ENCODE data around the gene SLC34A1. TPM values are rescaled to one million over a fixed set of nuclear protein-coding genes. Genes with fewer than 3 reads are reported as not detected.

Gene SLC34A1
- total RNA-seq, 1 experiment from 2014 or later, result not detected

DNA sequence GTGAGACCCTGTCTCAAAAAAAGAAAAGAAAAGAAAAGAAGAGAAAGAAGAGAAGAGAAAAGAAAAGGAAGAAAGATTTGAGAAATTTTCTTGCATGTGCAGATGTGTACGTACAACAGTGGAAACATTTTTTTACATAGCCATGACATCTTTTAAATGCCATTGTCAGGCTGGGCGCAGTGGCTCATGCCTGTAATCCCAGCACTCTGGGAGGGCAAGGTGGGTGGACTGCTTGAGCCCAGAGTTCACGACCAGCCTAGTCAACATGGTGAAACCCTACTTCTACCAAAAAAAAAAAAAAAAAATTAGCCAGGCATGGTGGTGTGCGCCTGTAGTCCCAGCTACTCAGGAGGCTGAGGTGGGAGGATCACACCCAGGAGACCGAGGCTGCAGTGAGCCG is 39.3 kb upstream of the SLC34A1 start:
- H3K4me3 Mint-ChIP-seq (ENCODE audit: unreplicated experiment), result no peak overlapping the region
- Histone ChIP-seq H3K4me3 (ENCODE audit: low read depth, low read length) (no peak overlapping the region), H3K27me3 (replicated peaks; ENCODE audit: control insufficient read depth, insufficient read depth, low read length) (no peaks in the 10 kb centered on the region), H3K9me3 (no peaks in the 10 kb centered on the region), H3K36me3 (ENCODE audit: control insufficient read depth, insufficient read depth, low read length) (0 out of 2 replicates have a peak, but pooled peaks cover 2% of the 10 kb centered on the region), H3K4me1 (0 out of 2 replicates have a peak, but pooled peaks cover 1% of the 10 kb centered on the region)
- POLR2A ChIA-PET, result no interaction called here
- peaks cover 67% of the 10 kb centered on the region for H3K36me3 Mint-ChIP-seq (ENCODE audit: insufficient read depth, unreplicated experiment)
- intact Hi-C loops (cut with micrococcal nuclease; ENCODE audit: unreplicated experiment), result no loop called here
- CTCF ChIA-PET, result no interaction called here
- TF ChIP-seq, protein P1, sequence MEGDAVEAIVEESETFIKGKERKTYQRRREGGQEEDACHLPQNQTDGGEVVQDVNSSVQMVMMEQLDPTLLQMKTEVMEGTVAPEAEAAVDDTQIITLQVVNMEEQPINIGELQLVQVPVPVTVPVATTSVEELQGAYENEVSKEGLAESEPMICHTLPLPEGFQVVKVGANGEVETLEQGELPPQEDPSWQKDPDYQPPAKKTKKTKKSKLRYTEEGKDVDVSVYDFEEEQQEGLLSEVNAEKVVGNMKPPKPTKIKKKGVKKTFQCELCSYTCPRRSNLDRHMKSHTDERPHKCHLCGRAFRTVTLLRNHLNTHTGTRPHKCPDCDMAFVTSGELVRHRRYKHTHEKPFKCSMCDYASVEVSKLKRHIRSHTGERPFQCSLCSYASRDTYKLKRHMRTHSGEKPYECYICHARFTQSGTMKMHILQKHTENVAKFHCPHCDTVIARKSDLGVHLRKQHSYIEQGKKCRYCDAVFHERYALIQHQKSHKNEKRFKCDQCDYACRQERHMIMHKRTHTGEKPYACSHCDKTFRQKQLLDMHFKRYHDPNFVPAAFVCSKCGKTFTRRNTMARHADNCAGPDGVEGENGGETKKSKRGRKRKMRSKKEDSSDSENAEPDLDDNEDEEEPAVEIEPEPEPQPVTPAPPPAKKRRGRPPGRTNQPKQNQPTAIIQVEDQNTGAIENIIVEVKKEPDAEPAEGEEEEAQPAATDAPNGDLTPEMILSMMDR (IDR thresholded peaks at IDR 0.05; ENCODE audit: insufficient read depth in 1 of 2, low read depth in 1 of 2, low read length in 1 of 2, severe bottlenecking in 1 of 2, unreplicated experiment in 1 of 2), result no peak
- DNase-seq, result no peak
- BruUV-seq (replicated peaks), result no TSS peak
- no peak overlapping the region for H3K27ac Mint-ChIP-seq (ENCODE audit: unreplicated experiment)
- H3K9me3 Mint-ChIP-seq (ENCODE audit: unreplicated experiment), result no peaks in the 10 kb centered on the region
- peaks cover 16% of the 10 kb centered on the region for H3K4me1 Mint-ChIP-seq (ENCODE audit: low read depth, unreplicated experiment)
- H3K27me3 Mint-ChIP-seq (ENCODE audit: insufficient read depth, unreplicated experiment), result no peaks in the 10 kb centered on the region

DNA sequence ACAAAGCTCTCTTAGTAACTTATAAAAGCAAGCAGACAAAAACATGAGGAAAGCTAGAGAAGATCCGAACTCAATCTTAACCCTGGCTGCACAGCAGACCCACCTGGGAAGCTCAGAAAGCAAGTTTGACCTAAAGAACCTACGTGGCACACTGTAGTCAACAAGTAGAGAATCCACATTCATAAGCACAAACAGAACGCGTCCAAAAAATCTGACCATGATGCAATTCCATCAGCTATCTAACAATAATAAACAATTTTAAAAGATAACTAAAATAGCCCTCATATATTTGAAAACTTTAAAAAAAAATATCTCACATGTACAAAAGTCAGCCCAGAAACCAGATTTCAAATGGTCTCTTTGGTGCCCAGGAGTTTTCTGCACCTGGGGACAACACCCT is 37.4 kb upstream of the SLC34A1 start:
- no peak overlapping the region for H3K4me3 ChIP-seq (ENCODE audit: low read depth, low read length)
- Mint-ChIP-seq H3K36me3 (ENCODE audit: insufficient read depth, unreplicated experiment) (peaks cover 58% of the 10 kb centered on the region), H3K27ac (ENCODE audit: unreplicated experiment) (no peak overlapping the region), H3K27me3 (ENCODE audit: insufficient read depth, unreplicated experiment) (no peaks in the 10 kb centered on the region), H3K4me1 (ENCODE audit: low read depth, unreplicated experiment) (peaks cover 19% of the 10 kb centered on the region), H3K9me3 (ENCODE audit: unreplicated experiment) (no peaks in the 10 kb centered on the region), H3K4me3 (ENCODE audit: unreplicated experiment) (no peak overlapping the region)
- TF ChIP-seq, protein P1 (IDR thresholded peaks at IDR 0.05; ENCODE audit: insufficient read depth in 1 of 2, low read depth in 1 of 2, low read length in 1 of 2, severe bottlenecking in 1 of 2, unreplicated experiment in 1 of 2), result no peak
- intact Hi-C loops (cut with micrococcal nuclease; ENCODE audit: unreplicated experiment), result no loop called here
- 0 out of 2 replicates have a peak, but pooled peaks cover 8% of the 10 kb centered on the region for H3K4me1 ChIP-seq
- no peak for DNase-seq
- H3K27me3 ChIP-seq (replicated peaks; ENCODE audit: control insufficient read depth, insufficient read depth, low read length), result no peaks in the 10 kb centered on the region
- H3K36me3 ChIP-seq (ENCODE audit: control insufficient read depth, insufficient read depth, low read length), result 0 out of 2 replicates have a peak, but pooled peaks cover 2% of the 10 kb centered on the region
- BruUV-seq (replicated peaks), result no TSS peak
- no peaks in the 10 kb centered on the region for H3K9me3 ChIP-seq
- CTCF ChIA-PET, result interaction anchor here (0.5 to 0.6 kb wide), 2 partner anchors 62 to 292 kb away, joined by 3 read pairs; no protein-coding TSS in a partner anchor
- POLR2A ChIA-PET, result interaction anchor here (2.2 kb wide), 1 partner anchor 24 kb away, joined by 6 read pairs; no protein-coding TSS in a partner anchor

DNA sequence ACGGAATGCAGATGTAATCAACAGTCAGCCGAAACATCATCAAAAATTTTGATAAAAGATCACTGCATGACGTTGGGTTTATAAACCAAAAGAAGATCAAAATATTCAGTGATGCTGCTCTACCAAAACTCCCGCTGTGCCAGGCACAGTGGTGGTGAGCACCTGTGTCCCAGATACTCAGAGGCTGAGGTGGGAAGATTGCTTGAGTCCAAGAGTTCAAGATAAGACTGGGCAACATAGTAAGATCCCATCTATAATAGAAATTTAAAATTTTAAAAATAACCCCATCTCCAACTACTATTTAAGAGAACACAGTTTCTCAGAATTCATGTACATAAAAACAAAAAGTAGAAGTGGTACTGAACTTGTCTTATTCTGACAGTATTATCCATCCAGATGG is 36.5 kb upstream of the SLC34A1 start:
- H3K9me3 ChIP-seq, result no peaks in the 10 kb centered on the region
- 0 out of 2 replicates have a peak, but pooled peaks cover 2% of the 10 kb centered on the region for H3K36me3 ChIP-seq (ENCODE audit: control insufficient read depth, insufficient read depth, low read length)
- DNase-seq, result no peak
- H3K4me1 ChIP-seq, result peaks cover 12% of the 10 kb centered on the region; the same call in 1 of the 2 replicates
- no peaks in the 10 kb centered on the region for H3K27me3 ChIP-seq (replicated peaks; ENCODE audit: control insufficient read depth, insufficient read depth, low read length)
- no peak overlapping the region for H3K27ac Mint-ChIP-seq (ENCODE audit: unreplicated experiment)
- no peak overlapping the region for H3K4me3 ChIP-seq (ENCODE audit: low read depth, low read length)
- CTCF ChIA-PET, result no interaction called here
- H3K4me3 Mint-ChIP-seq (ENCODE audit: unreplicated experiment), result no peak overlapping the region
- H3K36me3 Mint-ChIP-seq (ENCODE audit: insufficient read depth, unreplicated experiment), result peaks cover 56% of the 10 kb centered on the region
- intact Hi-C loops (cut with micrococcal nuclease; ENCODE audit: unreplicated experiment), result no loop called here
- no peaks in the 10 kb centered on the region for H3K9me3 Mint-ChIP-seq (ENCODE audit: unreplicated experiment)
- H3K4me1 Mint-ChIP-seq (ENCODE audit: low read depth, unreplicated experiment), result peaks cover 18% of the 10 kb centered on the region
- BruUV-seq (replicated peaks), result no TSS peak
- no peaks in the 10 kb centered on the region for H3K27me3 Mint-ChIP-seq (ENCODE audit: insufficient read depth, unreplicated experiment)
- TF ChIP-seq, protein P1 (IDR thresholded peaks at IDR 0.05; ENCODE audit: insufficient read depth in 1 of 2, low read depth in 1 of 2, low read length in 1 of 2, severe bottlenecking in 1 of 2, unreplicated experiment in 1 of 2), result no peak
- POLR2A ChIA-PET, result no interaction called here
